ENCODE results near the gene MIB2.

GRCh38 chr1:1598051-1598719 is 17.1 kb upstream of the MIB2 start:
- TF ChIP-seq CTCF (conservative IDR thresholded peaks at IDR 0.05; ENCODE audit: low read depth, low read length) (no peak), RAD21 (IDR thresholded peaks at IDR 0.05; ENCODE audit: low read length) (no peak)
